MM.1S (cell line): ENCODE measurements around the gene ATRX.

Source experiments
- EZH2 ChIP-seq: fragments of 300-600 bp; sonication (generic); optimal IDR thresholded peaks from 2 replicates; pipeline ENCODE3; 2017; ENCODE audit warnings: low read depth, mild to moderate bottlenecking, antibody characterized with exemption, low read length, mixed read lengths
- EZH2phosphoT487 ChIP-seq: fragments of 300-600 bp; sonication (generic); IDR thresholded peaks from 2 replicates; pipeline ENCODE4 v1.6.1; 2018; ENCODE audit warnings: antibody characterized with exemption, low read length
- TF ChIP-seq, protein P1 (sequence below): fragments of 300-600 bp; sonication (generic); IDR thresholded peaks from 2 replicates; pipeline ENCODE4 v1.5.1; 2016; ENCODE audit warnings: antibody characterized with exemption, low read length, mixed read lengths

DNA sequence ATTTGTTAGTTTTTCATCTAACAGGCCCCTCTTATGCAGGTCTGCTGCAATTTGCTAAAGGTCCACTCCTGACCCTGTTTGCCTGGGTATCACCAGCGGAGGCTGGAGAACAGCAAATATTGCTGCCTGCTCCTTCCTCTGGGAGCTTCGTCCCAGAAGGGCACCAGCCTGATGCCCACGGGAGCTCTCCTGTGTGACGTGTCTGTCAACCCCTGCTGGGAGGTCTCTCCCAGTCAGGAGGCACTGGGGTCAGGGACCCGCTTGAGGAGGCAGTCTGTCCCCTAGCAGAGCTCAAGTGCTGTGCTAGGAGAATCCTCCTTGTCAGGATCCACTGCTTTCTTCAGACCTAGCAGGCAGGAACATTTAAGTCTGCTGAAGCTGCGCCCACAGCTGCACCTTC, 30.5 kb downstream of the ATRX start:
- TF ChIP-seq EZH2 (no peak), EZH2phosphoT487 (no peak)
- TF ChIP-seq, protein P1, sequence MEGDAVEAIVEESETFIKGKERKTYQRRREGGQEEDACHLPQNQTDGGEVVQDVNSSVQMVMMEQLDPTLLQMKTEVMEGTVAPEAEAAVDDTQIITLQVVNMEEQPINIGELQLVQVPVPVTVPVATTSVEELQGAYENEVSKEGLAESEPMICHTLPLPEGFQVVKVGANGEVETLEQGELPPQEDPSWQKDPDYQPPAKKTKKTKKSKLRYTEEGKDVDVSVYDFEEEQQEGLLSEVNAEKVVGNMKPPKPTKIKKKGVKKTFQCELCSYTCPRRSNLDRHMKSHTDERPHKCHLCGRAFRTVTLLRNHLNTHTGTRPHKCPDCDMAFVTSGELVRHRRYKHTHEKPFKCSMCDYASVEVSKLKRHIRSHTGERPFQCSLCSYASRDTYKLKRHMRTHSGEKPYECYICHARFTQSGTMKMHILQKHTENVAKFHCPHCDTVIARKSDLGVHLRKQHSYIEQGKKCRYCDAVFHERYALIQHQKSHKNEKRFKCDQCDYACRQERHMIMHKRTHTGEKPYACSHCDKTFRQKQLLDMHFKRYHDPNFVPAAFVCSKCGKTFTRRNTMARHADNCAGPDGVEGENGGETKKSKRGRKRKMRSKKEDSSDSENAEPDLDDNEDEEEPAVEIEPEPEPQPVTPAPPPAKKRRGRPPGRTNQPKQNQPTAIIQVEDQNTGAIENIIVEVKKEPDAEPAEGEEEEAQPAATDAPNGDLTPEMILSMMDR, result no peak
